H1 (cell line): Measurements from ENCODE around the gene ETNK1. TPM values are rescaled to one million over a fixed set of nuclear protein-coding genes. Genes with fewer than 3 reads are reported as not detected.

Experiments
- CTCF ChIA-PET: fragments of 300-600 bp; sonication (Branson Sonifier 250); formaldehyde crosslinking; loops from one replicate; lab custom pipeline; 2021; ENCODE audit not compliant: partially characterized antibody; lab: Charles Lee
- POLR2A ChIA-PET: fragments of 300-600 bp; sonication (Branson Sonifier 250); formaldehyde crosslinking; loops from one replicate; lab custom pipeline; 2021; ENCODE audit warnings: inconsistent platforms; ENCODE audit not compliant: partially characterized antibody; lab: Charles Lee
- DNase-seq, 2 experiments: peaks; one replicate each; pipeline versions ENCODE4 v3.0.0 to v3.0.0-alpha.2; 2010 to 2022; ENCODE audit warnings: low spot score in 2 of 2, low read depth in 1 of 2, mixed read lengths in 1 of 2
- FAIRE-seq: peaks from 2 replicates; lab custom pipeline; 2011; peaks lifted over from hg19 to GRCh38; lab: Jason Lieb, UNC
- H2AFZ ChIP-seq: 2 replicates; pipeline ENCODE4 v1.8.1; 2012; ENCODE audit warnings: low read length, inconsistent platforms
- H2AK5ac ChIP-seq: 2 replicates; pipeline ENCODE4 v1.6.1; 2013; ENCODE audit warnings: low read depth, low read length
- H2BK120ac ChIP-seq: replicated peaks from 2 replicates; pipeline ENCODE3; 2013; ENCODE audit warnings: low read depth, low read length, inconsistent platforms
- H2BK12ac ChIP-seq: 2 replicates; pipeline ENCODE4 v1.6.1; 2013; ENCODE audit warnings: low read depth, low read length
- H2BK15ac ChIP-seq: 2 replicates; pipeline ENCODE4 v1.6.1; 2013; ENCODE audit warnings: low read length
- H2BK20ac ChIP-seq: 2 replicates; pipeline ENCODE4 v1.6.1; 2013; ENCODE audit warnings: low read length
- H2BK5ac ChIP-seq: 2 replicates; pipeline ENCODE4 v1.6.1; 2013; ENCODE audit warnings: low read depth, low read length
- H3K14ac ChIP-seq: 2 replicates; pipeline ENCODE4 v1.6.1; 2013; ENCODE audit warnings: inconsistent platforms; ENCODE audit not compliant: insufficient read length
- H3K18ac ChIP-seq: 2 replicates; pipeline ENCODE4 v1.6.1; 2013; ENCODE audit warnings: low read length; ENCODE audit errors: extremely low read depth
- H3K23ac ChIP-seq: 2 replicates; pipeline ENCODE4 v1.6.1; 2013; ENCODE audit warnings: inconsistent platforms; ENCODE audit not compliant: insufficient read length
- H3K23me2 ChIP-seq: 2 replicates; pipeline ENCODE4 v1.6.1; 2013; ENCODE audit warnings: low read depth, low read length
- H3K27ac ChIP-seq: 2 replicates; pipeline ENCODE4 v1.6.1; 2011; ENCODE audit warnings: low read depth, low read length, inconsistent platforms
- H3K27me3 ChIP-seq, 4 experiments: replicated peaks in 1 of 4; 1 replicate in 1 of 4; 2 replicates in 3 of 4; pipeline versions ENCODE4 v1.6.1 to v1.8.1; 2011 to 2013; ENCODE audit warnings: low read length in 3 of 4, mild to moderate bottlenecking in 3 of 4, inconsistent platforms in 2 of 4, mixed read lengths in 2 of 4, moderate library complexity in 1 of 4; ENCODE audit not compliant: control insufficient read depth in 3 of 4, insufficient read depth in 3 of 4; ENCODE audit errors: extremely low read depth in 1 of 4
- H3K36me3 ChIP-seq, 4 experiments: 2 replicates each; pipeline versions ENCODE4 v1.6.1 to v1.8.1; 2011 to 2013; ENCODE audit warnings: mild to moderate bottlenecking in 4 of 4, low read length in 3 of 4, moderate library complexity in 2 of 4, control low read depth in 1 of 4, inconsistent platforms in 1 of 4; ENCODE audit not compliant: insufficient read depth in 4 of 4, control insufficient read depth in 2 of 4
- H3K4ac ChIP-seq: replicated peaks from 2 replicates; pipeline ENCODE3; 2013; ENCODE audit warnings: low read length, low read depth, mixed read lengths, inconsistent platforms; ENCODE audit not compliant: insufficient read length
- H3K4me1 ChIP-seq, 4 experiments: replicated peaks in 1 of 4; 1 replicate in 1 of 4; 2 replicates in 3 of 4; pipeline versions ENCODE4 v1.6.1 to v1.8.1; 2011 to 2013; ENCODE audit warnings: low read length in 3 of 4, inconsistent platforms in 2 of 4, mixed read lengths in 1 of 4; ENCODE audit not compliant: insufficient read depth in 4 of 4, control insufficient read depth in 3 of 4
- H3K4me2 ChIP-seq, 2 experiments: 2 replicates each; pipeline versions ENCODE4 v1.6.1 to v1.8.1; 2011 to 2013; ENCODE audit warnings: low read depth in 2 of 2, low read length in 2 of 2, control low read depth in 1 of 2, inconsistent platforms in 1 of 2, mild to moderate bottlenecking in 1 of 2; ENCODE audit not compliant: insufficient read depth in 1 of 2
- H3K4me3 ChIP-seq, 4 experiments: fragments of 200-600, 300-600 bp in 1 of 4; sonication (generic), shearing (Covaris generic), sonication (Bioruptor Twin) in 1 of 4; 2 replicates each; pipeline versions ENCODE4 v1.5.1 to v1.8.1; 2011 to 2016; ENCODE audit warnings: low read length in 4 of 4, low read depth in 3 of 4, control low read depth in 2 of 4, inconsistent platforms in 2 of 4, mild to moderate bottlenecking in 2 of 4, mixed read lengths in 1 of 4, moderate library complexity in 1 of 4; ENCODE audit not compliant: insufficient read depth in 2 of 4; ENCODE audit errors: extremely low read depth in 1 of 4
- H3K56ac ChIP-seq: replicated peaks from 2 replicates; pipeline ENCODE3; 2013; ENCODE audit warnings: low read depth, mild to moderate bottlenecking, mixed read lengths, low read length, inconsistent platforms; ENCODE audit not compliant: insufficient read length
- H3K79me1 ChIP-seq: 2 replicates; pipeline ENCODE4 v1.6.1; 2013; ENCODE audit warnings: low read depth, low read length, control low read depth
- H3K79me2 ChIP-seq, 2 experiments: 2 replicates each; pipeline versions ENCODE4 v1.6.1 to v1.8.1; 2012 to 2013; ENCODE audit warnings: low read length in 2 of 2, mild to moderate bottlenecking in 2 of 2, inconsistent platforms in 1 of 2; ENCODE audit not compliant: insufficient read depth in 2 of 2, control insufficient read depth in 1 of 2
- H3K9ac ChIP-seq, 4 experiments: replicated peaks in 1 of 4; 1 replicate in 1 of 4; 2 replicates in 3 of 4; pipeline versions ENCODE4 v1.6.1 to v1.8.1; 2011 to 2013; ENCODE audit warnings: low read depth in 3 of 4, low read length in 3 of 4, control low read depth in 2 of 4, mild to moderate bottlenecking in 2 of 4, moderate library complexity in 2 of 4, inconsistent platforms in 1 of 4; ENCODE audit errors: extremely low read depth in 1 of 4
- H3K9me3 ChIP-seq, 2 experiments: 2 replicates each; pipeline versions ENCODE4 v1.6.1 to v1.8.1; 2012 to 2013; ENCODE audit warnings: mild to moderate bottlenecking in 2 of 2, moderate library complexity in 2 of 2, control low read depth in 1 of 2, inconsistent platforms in 1 of 2, low read depth in 1 of 2, low read length in 1 of 2, mixed read lengths in 1 of 2; ENCODE audit not compliant: insufficient read depth in 2 of 2
- H4K20me1 ChIP-seq, 2 experiments: replicated peaks in 1 of 2; 2 replicates each; pipeline versions ENCODE3 to v1.8.1; 2011 to 2013; ENCODE audit warnings: inconsistent platforms in 2 of 2, low read length in 2 of 2, mild to moderate bottlenecking in 1 of 2; ENCODE audit not compliant: insufficient read depth in 2 of 2, control insufficient read depth in 1 of 2
- H4K5ac ChIP-seq: 2 replicates; pipeline ENCODE4 v1.6.1; 2013; ENCODE audit warnings: low read length, low read depth, mixed read lengths, inconsistent platforms; ENCODE audit not compliant: insufficient read length
- H4K8ac ChIP-seq: 2 replicates; pipeline ENCODE4 v1.8.0; 2013; ENCODE audit warnings: mild to moderate bottlenecking, moderate library complexity, low read length, inconsistent platforms; ENCODE audit not compliant: insufficient read depth; ENCODE audit errors: extremely low read depth
- H4K91ac ChIP-seq: replicated peaks from 2 replicates; pipeline ENCODE3; 2013; ENCODE audit warnings: low read length, mixed read lengths, inconsistent platforms; ENCODE audit not compliant: insufficient read length
- ASH2L ChIP-seq: fragments of 200-600, 300-600 bp; sonication (generic); IDR thresholded peaks from one replicate; pipeline ENCODE4 v1.7.1; 2017; ENCODE audit warnings: low read length
- CBX5 ChIP-seq: fragments of 300-800, 300-1000 bp; sonication (generic); IDR thresholded peaks from 2 replicates; pipeline ENCODE4 v1.7.1; 2016; ENCODE audit warnings: antibody characterized with exemption, low read length, low read depth
- CEBPB ChIP-seq: IDR thresholded peaks from 2 replicates; pipeline ENCODE4 v1.6.1; 2012; ENCODE audit warnings: low read depth, low read length
- CHD2 ChIP-seq: IDR thresholded peaks from 2 replicates; pipeline ENCODE4 v1.6.1; 2012; ENCODE audit warnings: low read length, improper control_type of control experiment
- CREB1 ChIP-seq: IDR thresholded peaks from 2 replicates; pipeline ENCODE4 v1.6.1; 2012; ENCODE audit warnings: inconsistent platforms
- EP300 ChIP-seq, 2 experiments: IDR thresholded peaks; 1 replicate in 1 of 2; 2 replicates in 1 of 2; pipeline ENCODE4 v1.6.1; 2011 to 2012; ENCODE audit warnings: low read depth in 2 of 2, low read length in 2 of 2, mild to moderate bottlenecking in 2 of 2, borderline replicate concordance in 1 of 2, inconsistent platforms in 1 of 2, moderate library complexity in 1 of 2
- FOSL1 ChIP-seq: IDR thresholded peaks from 2 replicates; pipeline ENCODE4 v1.6.1; 2011; ENCODE audit warnings: mild to moderate bottlenecking, low read depth, low read length, moderate library complexity; ENCODE audit not compliant: insufficient read depth
- KDM5A ChIP-seq: fragments of 200-600 bp; IDR thresholded peaks from 2 replicates; pipeline ENCODE4 v1.7.1; 2012; ENCODE audit warnings: mild to moderate bottlenecking, low read length, inconsistent platforms, mixed read lengths
- PHF8 ChIP-seq: fragments of 200-600 bp; sonication (generic); conservative IDR thresholded peaks from 2 replicates; pipeline ENCODE4 v1.7.1; 2012; ENCODE audit warnings: low read depth, mild to moderate bottlenecking, inconsistent platforms, low read length, moderate library complexity
- POU5F1 ChIP-seq: IDR thresholded peaks from 2 replicates; pipeline ENCODE4 v1.6.1; 2011; ENCODE audit warnings: low read depth, mild to moderate bottlenecking, low read length, moderate library complexity
- SIN3A ChIP-seq, 2 experiments: IDR thresholded peaks in 1 of 2; conservative IDR thresholded peaks in 1 of 2; 2 replicates each; pipeline ENCODE4 v1.6.1; 2011 to 2012; ENCODE audit warnings: low read length in 2 of 2, improper control_type of control experiment in 1 of 2, low read depth in 1 of 2, mild to moderate bottlenecking in 1 of 2
- SIRT6 ChIP-seq: IDR thresholded peaks from one replicate; pipeline ENCODE4 v1.7.1; 2012; ENCODE audit warnings: low read length, inconsistent platforms
- TAF1 ChIP-seq: IDR thresholded peaks from 2 replicates; pipeline ENCODE4 v1.6.1; 2011; ENCODE audit warnings: mild to moderate bottlenecking, low read depth, low read length
- TBP ChIP-seq: IDR thresholded peaks from 2 replicates; pipeline ENCODE4 v1.6.1; 2011; ENCODE audit warnings: low read depth, low read length, improper control_type of control experiment
- USF2 ChIP-seq: IDR thresholded peaks from 2 replicates; pipeline ENCODE4 v1.6.1; 2011; ENCODE audit warnings: low read length, improper control_type of control experiment
- WGBS, 2 experiments: shearing (Covaris generic) in 1 of 2; methylation state at CpG; one replicate each; pipeline versions ENCODE4 v1.1.6 to v1.1.7; 2013 to 2015; ENCODE audit warnings: low lambda C conversion rate in 2 of 2, mixed read lengths in 2 of 2, inconsistent platforms in 1 of 2, low coverage in 1 of 2, missing lambda C conversion rate in 1 of 2; ENCODE audit not compliant: insufficient replicate concordance in 2 of 2, insufficient coverage in 1 of 2, insufficient read length in 1 of 2; ENCODE audit errors: extremely low coverage in 1 of 2, missing lambda C conversion rate in 1 of 2; 5-methylcytosine and 5-hydroxymethylcytosine counted together
- polyA plus RNA-seq, 7 experiments: library from polyadenylated mRNA; depleted of rRNA in 3 of 7; stranded (reverse) in 5 of 7; unstranded in 2 of 7; fragments of >200 nt in 5 of 7; fragments of 200-250 nt in 2 of 7; gene quantifications; 1 replicate in 5 of 7; 2 replicates in 1 of 7; 4 replicates in 1 of 7; pipeline versions ENCODE4 v1.2.1 to v1.2.3, GENCODE V29; 2011 to 2013; ENCODE audit warnings: missing spikeins in 2 of 7, mixed read lengths in 2 of 7
- total RNA-seq: library from RNA; stranded (reverse); fragmentation: NEBNext Ultra II Directional; extraction: Animal tissue kit (Norgen Biotek cat#: 25700); gene quantifications from 2 replicates; pipeline ENCODE4 v1.2.1, GENCODE V29; 2021

ETNK1 gene
- total and polyA plus RNA-seq, 2 of the 8 experiments (the other 6 are each of a cell fraction or from before 2014, with no cell fraction given): 11.6 to 82.7 TPM

- H3K23ac ChIP-seq: no peak overlapping the region
- H3K4me1 ChIP-seq: no peaks in the 10 kb centered on the region
- no peak overlapping the region for H2BK20ac ChIP-seq
- H2BK120ac ChIP-seq: no peak overlapping the region
- no peaks in the 10 kb centered on the region for H4K20me1 ChIP-seq
- no peak overlapping the region for H2BK12ac ChIP-seq
- no peaks in the 10 kb centered on the region for H3K23me2 ChIP-seq
- H4K8ac ChIP-seq: no peak overlapping the region
- no peak overlapping the region for H2AK5ac ChIP-seq
- H3K4me2 ChIP-seq: no peak overlapping the region
- no peak overlapping the region for H2BK15ac ChIP-seq
- no peaks in the 10 kb centered on the region for H3K79me2 ChIP-seq
- H3K56ac ChIP-seq: no peak overlapping the region
- no peak overlapping the region for H3K4me3 ChIP-seq
- no peak overlapping the region for H3K14ac ChIP-seq
- no peak overlapping the region for H3K27ac ChIP-seq
- H4K91ac ChIP-seq: no peak overlapping the region
- H3K4ac ChIP-seq: no peak overlapping the region
- FAIRE-seq (no peak), DNase-seq (no peak)
- no peak overlapping the region for H3K18ac ChIP-seq
- ChIA-PET POLR2A (no interaction called here), CTCF (no interaction called here)
- no peaks in the 10 kb centered on the region for H3K9me3 ChIP-seq
- no peaks in the 10 kb centered on the region for H3K79me1 ChIP-seq
- H2AFZ ChIP-seq: no peak overlapping the region
- H2BK5ac ChIP-seq: no peak overlapping the region
- WGBS, 2 experiments: 92% methylated on average over 1 of the region's 1 CpG; no CpG with 5 or more reads in 1 of the 2 experiments
- no peak overlapping the region for H4K5ac ChIP-seq
- H3K36me3 ChIP-seq: no peaks in the 10 kb centered on the region
- H3K27me3 ChIP-seq: no peaks in the 10 kb centered on the region
- H3K9ac ChIP-seq: no peak overlapping the region
- TF ChIP-seq PHF8 (no peak), SIRT6 (no peak), EP300 (IDR thresholded peaks at IDR 0.05; ENCODE audit: borderline replicate concordance in 1 of 2, low read depth in 2 of 2, low read length in 2 of 2) (no peak), ASH2L (no peak), USF2 (no peak), KDM5A (no peak), CBX5 (no peak), POU5F1 (no peak), TBP (no peak), FOSL1 (no peak), CREB1 (no peak), CEBPB (no peak), CHD2 (no peak), TAF1 (no peak), SIN3A (conservative IDR thresholded peaks at IDR 0.05 in 1 of 2, IDR thresholded peaks at IDR 0.05 in 1 of 2; ENCODE audit: low read depth in 1 of 2, low read length in 2 of 2) (no peak)
These were observed 97.8 kb downstream of the ETNK1 start for GRCh38 chr12:22722779-22723178.
